WTC11 (cell line): ENCODE data around the gene SLC6A18. TPM values are rescaled to one million over a fixed set of nuclear protein-coding genes. Genes with fewer than 3 reads are reported as not detected.

Experiments
- ATAC-seq: fragments of 200-7000 bp; cut with Tn5 transposase; 2 replicates; pipeline ENCODE4 v1.10.0; 2021; ENCODE audit warnings: mild to moderate bottlenecking, moderate library complexity
- CTCF ChIA-PET: fragments of 300-600 bp; sonication (Branson Sonifier 250); formaldehyde crosslinking; loops from one replicate; lab custom pipeline; 2021; ENCODE audit warnings: antibody characterized with exemption; lab: Charles Lee
- POLR2A ChIA-PET: fragments of 350-600 bp; sonication (Branson Sonifier 250); formaldehyde crosslinking; loops from one replicate; lab custom pipeline; 2021; ENCODE audit warnings: antibody characterized with exemption; lab: Charles Lee
- DNase-seq: peaks from one replicate; pipeline ENCODE4 v3.0.0; 2021; ENCODE audit warnings: low spot score
- H3K27ac Mint-ChIP-seq: 2 replicates; pipeline ENCODE4 v1.8.0; 2021; ENCODE audit warnings: mixed read lengths
- H3K27me3 Mint-ChIP-seq: 2 replicates; pipeline ENCODE4 v1.8.0; 2021; ENCODE audit warnings: low read depth, mild to moderate bottlenecking, moderate library complexity, mixed read lengths
- H3K36me3 Mint-ChIP-seq: 2 replicates; pipeline ENCODE4 v1.8.0; 2021; ENCODE audit warnings: mixed read lengths
- H3K4me1 Mint-ChIP-seq: 2 replicates; pipeline ENCODE4 v1.8.0; 2022; ENCODE audit warnings: mixed read lengths
- H3K4me3 Mint-ChIP-seq: 2 replicates; pipeline ENCODE4 v1.8.0; 2021; ENCODE audit warnings: mild to moderate bottlenecking, moderate library complexity, mixed read lengths
- H3K9me3 Mint-ChIP-seq: 2 replicates; pipeline ENCODE4 v1.8.0; 2021; ENCODE audit warnings: mixed read lengths
- CBFB ChIP-seq: sonication (generic); formaldehyde crosslinking; IDR thresholded peaks from 2 replicates; pipeline ENCODE4 v1.8.1; 2022; ENCODE audit warnings: mild to moderate bottlenecking, low read depth, missing genetic modification reagents
- CREB1 ChIP-seq: sonication (generic); formaldehyde crosslinking; IDR thresholded peaks from 2 replicates; pipeline ENCODE4 v1.8.0; 2023; ENCODE audit warnings: mild to moderate bottlenecking, missing genetic modification reagents
- GTF2I ChIP-seq: fragments of 250-450 bp; sonication (Bioruptor Pico); conservative IDR thresholded peaks from 2 replicates; pipeline ENCODE4 v1.4.0; 2021; ENCODE audit warnings: mild to moderate bottlenecking
- IRF2 ChIP-seq: sonication (generic); formaldehyde crosslinking; IDR thresholded peaks from 2 replicates; pipeline ENCODE4 v1.8.0; 2022; ENCODE audit warnings: low read depth, missing genetic modification reagents, borderline replicate concordance
- MXD4 ChIP-seq: fragments of 250-450 bp; sonication (Bioruptor Pico); IDR thresholded peaks from 2 replicates; pipeline ENCODE4 v1.8.0; 2021; ENCODE audit warnings: mild to moderate bottlenecking, moderate library complexity, borderline replicate concordance
- NFYB ChIP-seq: sonication (generic); formaldehyde crosslinking; conservative IDR thresholded peaks from 2 replicates; pipeline ENCODE4 v1.8.0; 2022; ENCODE audit warnings: low read depth, missing genetic modification reagents
- NR2C2 ChIP-seq: sonication (generic); formaldehyde crosslinking; IDR thresholded peaks from 2 replicates; pipeline ENCODE4 v1.8.0; 2022; ENCODE audit warnings: mild to moderate bottlenecking, missing genetic modification reagents
- SOX15 ChIP-seq: fragments of 250-450 bp; sonication (Bioruptor Pico); IDR thresholded peaks from 2 replicates; pipeline ENCODE4 v1.9.0; 2021; ENCODE audit warnings: mild to moderate bottlenecking
- TEAD1 ChIP-seq: sonication (generic); formaldehyde crosslinking; IDR thresholded peaks from 2 replicates; pipeline ENCODE4 v1.8.0; 2022; ENCODE audit warnings: mild to moderate bottlenecking, missing genetic modification reagents
- ZNF416 ChIP-seq: fragments of 250-450 bp; sonication (Bioruptor Pico); IDR thresholded peaks from 2 replicates; pipeline ENCODE4 v1.9.0; 2021; ENCODE audit warnings: mild to moderate bottlenecking, inconsistent platforms
- total RNA-seq: library from RNA; stranded (reverse); gene quantifications from 3 replicates; pipeline ENCODE4 v1.2.3, GENCODE V29; 2021
- TF ChIP-seq, protein P1 (sequence below): fragments of 250-450 bp; sonication (Bioruptor Pico); conservative IDR thresholded peaks from 2 replicates; pipeline ENCODE4 v1.9.0; 2021; ENCODE audit warnings: mild to moderate bottlenecking
- TF ChIP-seq, protein P2 (sequence below): sonication (generic); formaldehyde crosslinking; IDR thresholded peaks from 2 replicates; pipeline ENCODE4 v1.8.0; 2022; ENCODE audit warnings: mild to moderate bottlenecking, missing genetic modification reagents
- TF ChIP-seq, protein P3 (sequence below): fragments of 250-450 bp; sonication (Bioruptor Pico); IDR thresholded peaks from 2 replicates; pipeline ENCODE4 v1.9.0; 2021; ENCODE audit warnings: mild to moderate bottlenecking
- TF ChIP-seq, protein P4 (sequence below): fragments of 250-450 bp; sonication (Bioruptor Pico); IDR thresholded peaks from 2 replicates; pipeline ENCODE4 v1.9.0; 2021; ENCODE audit warnings: mild to moderate bottlenecking
- TF ChIP-seq, protein P5 (sequence below): sonication (generic); formaldehyde crosslinking; IDR thresholded peaks from 2 replicates; pipeline ENCODE4 v1.8.1; 2023; ENCODE audit warnings: mild to moderate bottlenecking, missing genetic modification reagents, borderline replicate concordance
- TF ChIP-seq, protein P6 (sequence below): sonication (generic); formaldehyde crosslinking; IDR thresholded peaks from 2 replicates; pipeline ENCODE4 v1.8.0; 2022; ENCODE audit warnings: missing genetic modification reagents

SLC6A18 gene
- total RNA-seq, 1 experiment from 2014 or later, result not detected

DNA sequence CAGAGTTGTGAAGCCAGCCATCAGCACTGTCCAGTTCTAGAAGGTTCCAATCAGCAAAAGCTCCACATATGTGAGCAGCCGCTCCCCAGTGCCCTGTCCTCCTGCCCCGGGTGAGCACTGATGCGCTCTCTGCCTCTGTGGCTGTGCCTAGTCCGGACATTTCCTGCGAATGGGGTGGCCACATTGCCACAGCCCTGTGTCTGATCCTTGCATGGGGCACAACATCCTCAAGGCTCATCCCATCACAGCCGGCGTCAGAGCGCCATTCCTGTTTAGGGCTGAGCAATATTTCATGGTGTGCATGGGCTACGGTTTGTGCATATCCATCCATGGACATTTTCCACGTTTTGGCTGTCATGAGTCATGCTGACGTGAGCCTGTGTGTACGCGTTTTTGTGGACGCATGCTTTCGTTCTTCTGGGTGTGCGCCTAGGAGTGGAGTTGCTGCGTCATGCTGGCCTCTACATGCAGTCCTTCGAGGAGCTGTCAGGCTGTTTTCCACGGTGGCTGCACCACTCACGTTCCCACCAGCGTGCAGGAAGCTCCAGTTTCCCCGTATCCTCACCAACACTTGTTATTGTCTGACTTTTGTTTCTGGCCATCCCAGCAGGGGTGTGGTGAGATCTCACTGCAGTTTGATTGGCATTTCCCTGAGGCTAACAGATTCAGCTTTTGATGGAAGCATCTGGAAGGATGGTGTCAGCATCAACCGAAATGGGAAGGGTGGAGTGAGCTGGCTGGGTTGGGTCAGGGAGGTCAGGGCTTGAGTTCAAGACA is 9.7 kb upstream of the SLC6A18 start:
- POLR2A ChIA-PET, result no interaction called here
- DNase-seq, result peak; percentile 4
- no peak for ATAC-seq
- Mint-ChIP-seq H3K36me3 (no peaks in the 10 kb centered on the region), H3K4me1 (no peaks in the 10 kb centered on the region), H3K27ac (no peak overlapping the region)
- CTCF ChIA-PET, result interaction anchor here (0.9 to 2.0 kb wide), 2 partner anchors 11 to 48 kb away, joined by 3 to 8 read pairs; no protein-coding TSS in a partner anchor
- TF ChIP-seq ZNF416 (no peak), TEAD1 (CRISPR knock-in tag) (no peak), SOX15 (CRISPR knock-in tag) (no peak), NR2C2 (CRISPR knock-in tag) (no peak), NFYB (CRISPR knock-in tag) (no peak), CREB1 (CRISPR knock-in tag) (no peak), GTF2I (no peak), MXD4 (CRISPR knock-in tag) (no peak), CBFB (CRISPR knock-in tag) (no peak), IRF2 (CRISPR knock-in tag) (no peak)
- TF ChIP-seq, protein P1, sequence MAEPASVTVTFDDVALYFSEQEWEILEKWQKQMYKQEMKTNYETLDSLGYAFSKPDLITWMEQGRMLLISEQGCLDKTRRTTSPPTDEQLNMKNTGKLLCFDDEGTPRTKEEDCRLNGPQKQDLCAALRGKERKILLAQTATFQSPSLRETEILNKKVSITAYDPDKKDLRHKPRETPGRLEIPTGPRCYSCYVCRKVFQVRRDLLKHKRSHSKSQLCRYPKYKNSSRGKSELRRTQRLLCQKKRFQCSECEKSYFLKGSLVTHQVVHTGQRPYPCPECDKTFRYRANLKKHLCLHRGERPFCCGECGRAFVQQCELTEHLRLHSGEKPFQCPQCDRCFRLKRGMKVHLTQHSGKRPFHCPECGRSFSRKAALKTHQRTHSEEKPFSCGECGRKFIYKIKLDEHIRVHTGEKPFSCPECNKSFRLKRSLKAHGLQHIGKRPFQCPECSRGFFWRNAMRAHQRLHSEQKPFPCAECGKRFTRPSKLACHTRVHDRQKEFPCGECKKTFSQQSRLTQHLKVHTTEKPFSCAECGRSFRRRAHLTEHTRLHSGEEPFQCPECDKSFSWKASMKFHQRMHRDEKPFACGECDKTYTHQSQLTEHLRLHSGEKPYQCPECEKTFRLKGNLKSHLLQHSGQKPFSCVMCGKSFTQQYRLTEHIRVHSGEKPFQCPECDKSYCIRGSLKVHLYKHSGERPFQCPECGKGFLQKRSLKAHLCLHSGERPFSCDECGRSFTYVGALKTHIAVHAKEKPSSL, result no peak
- TF ChIP-seq, protein P2, sequence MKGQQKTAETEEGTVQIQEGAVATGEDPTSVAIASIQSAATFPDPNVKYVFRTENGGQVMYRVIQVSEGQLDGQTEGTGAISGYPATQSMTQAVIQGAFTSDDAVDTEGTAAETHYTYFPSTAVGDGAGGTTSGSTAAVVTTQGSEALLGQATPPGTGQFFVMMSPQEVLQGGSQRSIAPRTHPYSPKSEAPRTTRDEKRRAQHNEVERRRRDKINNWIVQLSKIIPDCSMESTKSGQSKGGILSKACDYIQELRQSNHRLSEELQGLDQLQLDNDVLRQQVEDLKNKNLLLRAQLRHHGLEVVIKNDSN (CRISPR knock-in tag), result no peak
- TF ChIP-seq, protein P3, sequence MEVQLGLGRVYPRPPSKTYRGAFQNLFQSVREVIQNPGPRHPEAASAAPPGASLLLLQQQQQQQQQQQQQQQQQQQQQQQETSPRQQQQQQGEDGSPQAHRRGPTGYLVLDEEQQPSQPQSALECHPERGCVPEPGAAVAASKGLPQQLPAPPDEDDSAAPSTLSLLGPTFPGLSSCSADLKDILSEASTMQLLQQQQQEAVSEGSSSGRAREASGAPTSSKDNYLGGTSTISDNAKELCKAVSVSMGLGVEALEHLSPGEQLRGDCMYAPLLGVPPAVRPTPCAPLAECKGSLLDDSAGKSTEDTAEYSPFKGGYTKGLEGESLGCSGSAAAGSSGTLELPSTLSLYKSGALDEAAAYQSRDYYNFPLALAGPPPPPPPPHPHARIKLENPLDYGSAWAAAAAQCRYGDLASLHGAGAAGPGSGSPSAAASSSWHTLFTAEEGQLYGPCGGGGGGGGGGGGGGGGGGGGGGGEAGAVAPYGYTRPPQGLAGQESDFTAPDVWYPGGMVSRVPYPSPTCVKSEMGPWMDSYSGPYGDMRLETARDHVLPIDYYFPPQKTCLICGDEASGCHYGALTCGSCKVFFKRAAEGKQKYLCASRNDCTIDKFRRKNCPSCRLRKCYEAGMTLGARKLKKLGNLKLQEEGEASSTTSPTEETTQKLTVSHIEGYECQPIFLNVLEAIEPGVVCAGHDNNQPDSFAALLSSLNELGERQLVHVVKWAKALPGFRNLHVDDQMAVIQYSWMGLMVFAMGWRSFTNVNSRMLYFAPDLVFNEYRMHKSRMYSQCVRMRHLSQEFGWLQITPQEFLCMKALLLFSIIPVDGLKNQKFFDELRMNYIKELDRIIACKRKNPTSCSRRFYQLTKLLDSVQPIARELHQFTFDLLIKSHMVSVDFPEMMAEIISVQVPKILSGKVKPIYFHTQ (CRISPR knock-in tag), result no peak
- TF ChIP-seq, protein P4, sequence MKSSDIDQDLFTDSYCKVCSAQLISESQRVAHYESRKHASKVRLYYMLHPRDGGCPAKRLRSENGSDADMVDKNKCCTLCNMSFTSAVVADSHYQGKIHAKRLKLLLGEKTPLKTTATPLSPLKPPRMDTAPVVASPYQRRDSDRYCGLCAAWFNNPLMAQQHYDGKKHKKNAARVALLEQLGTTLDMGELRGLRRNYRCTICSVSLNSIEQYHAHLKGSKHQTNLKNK (CRISPR knock-in tag), result no peak
- TF ChIP-seq, protein P5, sequence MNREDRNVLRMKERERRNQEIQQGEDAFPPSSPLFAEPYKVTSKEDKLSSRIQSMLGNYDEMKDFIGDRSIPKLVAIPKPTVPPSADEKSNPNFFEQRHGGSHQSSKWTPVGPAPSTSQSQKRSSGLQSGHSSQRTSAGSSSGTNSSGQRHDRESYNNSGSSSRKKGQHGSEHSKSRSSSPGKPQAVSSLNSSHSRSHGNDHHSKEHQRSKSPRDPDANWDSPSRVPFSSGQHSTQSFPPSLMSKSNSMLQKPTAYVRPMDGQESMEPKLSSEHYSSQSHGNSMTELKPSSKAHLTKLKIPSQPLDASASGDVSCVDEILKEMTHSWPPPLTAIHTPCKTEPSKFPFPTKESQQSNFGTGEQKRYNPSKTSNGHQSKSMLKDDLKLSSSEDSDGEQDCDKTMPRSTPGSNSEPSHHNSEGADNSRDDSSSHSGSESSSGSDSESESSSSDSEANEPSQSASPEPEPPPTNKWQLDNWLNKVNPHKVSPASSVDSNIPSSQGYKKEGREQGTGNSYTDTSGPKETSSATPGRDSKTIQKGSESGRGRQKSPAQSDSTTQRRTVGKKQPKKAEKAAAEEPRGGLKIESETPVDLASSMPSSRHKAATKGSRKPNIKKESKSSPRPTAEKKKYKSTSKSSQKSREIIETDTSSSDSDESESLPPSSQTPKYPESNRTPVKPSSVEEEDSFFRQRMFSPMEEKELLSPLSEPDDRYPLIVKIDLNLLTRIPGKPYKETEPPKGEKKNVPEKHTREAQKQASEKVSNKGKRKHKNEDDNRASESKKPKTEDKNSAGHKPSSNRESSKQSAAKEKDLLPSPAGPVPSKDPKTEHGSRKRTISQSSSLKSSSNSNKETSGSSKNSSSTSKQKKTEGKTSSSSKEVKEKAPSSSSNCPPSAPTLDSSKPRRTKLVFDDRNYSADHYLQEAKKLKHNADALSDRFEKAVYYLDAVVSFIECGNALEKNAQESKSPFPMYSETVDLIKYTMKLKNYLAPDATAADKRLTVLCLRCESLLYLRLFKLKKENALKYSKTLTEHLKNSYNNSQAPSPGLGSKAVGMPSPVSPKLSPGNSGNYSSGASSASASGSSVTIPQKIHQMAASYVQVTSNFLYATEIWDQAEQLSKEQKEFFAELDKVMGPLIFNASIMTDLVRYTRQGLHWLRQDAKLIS (CRISPR knock-in tag), result no peak
- TF ChIP-seq, protein P6, sequence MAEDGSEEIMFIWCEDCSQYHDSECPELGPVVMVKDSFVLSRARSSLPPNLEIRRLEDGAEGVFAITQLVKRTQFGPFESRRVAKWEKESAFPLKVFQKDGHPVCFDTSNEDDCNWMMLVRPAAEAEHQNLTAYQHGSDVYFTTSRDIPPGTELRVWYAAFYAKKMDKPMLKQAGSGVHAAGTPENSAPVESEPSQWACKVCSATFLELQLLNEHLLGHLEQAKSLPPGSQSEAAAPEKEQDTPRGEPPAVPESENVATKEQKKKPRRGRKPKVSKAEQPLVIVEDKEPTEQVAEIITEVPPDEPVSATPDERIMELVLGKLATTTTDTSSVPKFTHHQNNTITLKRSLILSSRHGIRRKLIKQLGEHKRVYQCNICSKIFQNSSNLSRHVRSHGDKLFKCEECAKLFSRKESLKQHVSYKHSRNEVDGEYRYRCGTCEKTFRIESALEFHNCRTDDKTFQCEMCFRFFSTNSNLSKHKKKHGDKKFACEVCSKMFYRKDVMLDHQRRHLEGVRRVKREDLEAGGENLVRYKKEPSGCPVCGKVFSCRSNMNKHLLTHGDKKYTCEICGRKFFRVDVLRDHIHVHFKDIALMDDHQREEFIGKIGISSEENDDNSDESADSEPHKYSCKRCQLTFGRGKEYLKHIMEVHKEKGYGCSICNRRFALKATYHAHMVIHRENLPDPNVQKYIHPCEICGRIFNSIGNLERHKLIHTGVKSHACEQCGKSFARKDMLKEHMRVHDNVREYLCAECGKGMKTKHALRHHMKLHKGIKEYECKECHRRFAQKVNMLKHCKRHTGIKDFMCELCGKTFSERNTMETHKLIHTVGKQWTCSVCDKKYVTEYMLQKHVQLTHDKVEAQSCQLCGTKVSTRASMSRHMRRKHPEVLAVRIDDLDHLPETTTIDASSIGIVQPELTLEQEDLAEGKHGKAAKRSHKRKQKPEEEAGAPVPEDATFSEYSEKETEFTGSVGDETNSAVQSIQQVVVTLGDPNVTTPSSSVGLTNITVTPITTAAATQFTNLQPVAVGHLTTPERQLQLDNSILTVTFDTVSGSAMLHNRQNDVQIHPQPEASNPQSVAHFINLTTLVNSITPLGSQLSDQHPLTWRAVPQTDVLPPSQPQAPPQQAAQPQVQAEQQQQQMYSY (CRISPR knock-in tag), result no peak
- TF ChIP-seq, all 79 proteins: peak for 0
- H3K27me3 Mint-ChIP-seq, result no peaks in the 10 kb centered on the region; the same call in 1 of the 2 replicates
- peaks cover 8% of the 10 kb centered on the region for H3K9me3 Mint-ChIP-seq
- no peak overlapping the region for H3K4me3 Mint-ChIP-seq
